Right atrium auricular region (tissue), 2 donors: ENCODE results near the gene CELSR1. TPM values are rescaled to one million over a fixed set of nuclear protein-coding genes. Genes with fewer than 3 reads are reported as not detected.

Experiments used
- DNase-seq: peaks from one replicate; pipeline ENCODE4 v3.0.0-alpha.2; 2019; ENCODE audit warnings: low spot score
- H3K27ac ChIP-seq, 2 donors: fragments of 200-600 bp; sonication (generic); 1 replicate in 1 of 2; 2 replicates in 1 of 2; pipeline ENCODE4 v1.5.1; 2016 to 2019
- H3K27me3 ChIP-seq, 2 donors: fragments of 200-600 bp; sonication (generic); one replicate each; pipeline versions ENCODE4 v1.5.1 to v1.6.0; 2017 to 2019
- H3K36me3 ChIP-seq: fragments of 200-600 bp; sonication (generic); one replicate; pipeline ENCODE4 v1.5.1; 2016
- H3K4me1 ChIP-seq, 2 donors: fragments of 200-600 bp; sonication (generic); one replicate each; pipeline versions ENCODE4 v1.5.1 to v1.6.0; 2017 to 2019
- H3K4me3 ChIP-seq, 2 donors: fragments of 200-600 bp; sonication (generic); 1 replicate in 1 of 2; 2 replicates in 1 of 2; pipeline ENCODE4 v1.5.1; 2017 to 2019; ENCODE audit warnings: mild to moderate bottlenecking in 1 of 2, moderate library complexity in 1 of 2
- H3K9me3 ChIP-seq, 2 donors: fragments of 200-600 bp; sonication (generic); one replicate each; pipeline ENCODE4 v1.5.1; 2019
- CTCF ChIP-seq, 2 donors: fragments of 200-600 bp; sonication (generic); IDR thresholded peaks; one replicate each; pipeline ENCODE4 v1.5.1; 2019; ENCODE audit warnings: antibody characterized with exemption in 2 of 2
- total RNA-seq, 2 donors: library from RNA; depleted of rRNA; stranded (reverse); fragments of >200 nt; gene quantifications; one replicate each; pipeline ENCODE4 v1.1.0, GENCODE V29; 2016

The CELSR1 gene
- total RNA-seq, 2 donors from 2014 or later = 7.1 to 9.6 TPM

DNA sequence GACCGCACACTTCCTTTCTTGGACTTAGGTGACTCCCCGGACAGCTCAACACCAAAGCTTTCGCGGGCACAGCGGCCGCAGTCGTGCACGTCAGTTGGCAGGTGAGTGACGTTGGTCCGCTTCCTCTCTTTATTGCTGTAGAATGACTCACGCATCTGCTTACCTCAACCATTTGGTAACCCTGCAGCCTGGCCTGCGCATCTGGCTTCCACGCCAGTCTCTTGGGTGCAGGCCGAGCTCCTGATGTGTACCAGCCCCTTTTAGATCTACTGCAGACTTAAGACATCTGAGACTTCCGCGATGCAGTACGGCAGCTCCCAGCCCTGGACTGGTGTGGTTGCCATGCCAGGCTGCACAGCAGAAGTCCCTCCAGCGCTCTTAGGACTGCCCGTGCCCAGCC lies 214.3 kb downstream of the CELSR1 start:
- no peak for TF ChIP-seq CTCF (IDR thresholded peaks at IDR 0.05)
- H3K4me1 ChIP-seq = no peaks in the 10 kb centered on the region
- H3K27ac ChIP-seq = no peak overlapping the region
- no peaks in the 10 kb centered on the region for H3K27me3 ChIP-seq
- H3K9me3 ChIP-seq = no peaks in the 10 kb centered on the region
- no peaks in the 10 kb centered on the region for H3K36me3 ChIP-seq
- no peak for DNase-seq
- H3K4me3 ChIP-seq = no peak overlapping the region

- no peak for DNase-seq
- Histone ChIP-seq H3K27ac (no peak overlapping the region), H3K9me3 (no peaks in the 10 kb centered on the region), H3K36me3 (no peaks in the 10 kb centered on the region), H3K4me1 (no peaks in the 10 kb centered on the region), H3K27me3 (no peaks in the 10 kb centered on the region), H3K4me3 (no peak overlapping the region)
- no peak for TF ChIP-seq CTCF (IDR thresholded peaks at IDR 0.05)
Observed at GRCh38 chr22:46322711-46323110, 214.7 kb downstream of the CELSR1 start.

DNA sequence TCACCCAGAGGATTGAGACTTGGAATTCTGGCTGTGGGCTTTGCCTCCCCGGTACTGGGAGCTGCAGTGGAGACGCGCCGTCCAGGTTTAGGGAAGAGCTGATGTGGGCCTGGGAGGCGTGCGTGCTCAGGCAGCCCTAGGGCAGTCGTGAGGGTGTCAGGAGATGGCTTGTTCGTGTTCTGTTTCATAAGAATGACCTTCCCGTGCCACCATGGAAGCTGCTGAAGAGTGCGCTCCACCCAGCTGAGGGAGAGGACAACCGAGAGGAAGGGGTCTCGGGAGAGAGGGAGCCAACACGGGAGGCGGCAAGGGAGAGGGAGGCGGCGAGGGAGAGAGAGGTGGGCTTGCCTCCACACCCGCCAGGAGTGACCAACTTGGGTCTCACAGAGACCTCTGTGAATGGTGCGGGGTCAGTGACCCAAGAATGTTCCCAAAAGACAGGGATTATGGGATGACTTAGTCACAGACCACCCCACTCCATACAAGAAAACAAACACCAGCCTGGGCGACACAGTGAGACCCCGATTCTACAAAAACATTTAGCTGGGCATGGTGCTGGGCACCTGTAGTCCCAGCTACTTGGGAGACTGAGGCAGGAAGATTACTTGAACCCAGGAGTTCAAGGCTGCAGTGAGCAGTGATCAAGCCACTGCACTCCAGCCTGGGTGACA lies 216.6 kb downstream of the CELSR1 start:
- no peak for DNase-seq
- Histone ChIP-seq H3K36me3 (no peaks in the 10 kb centered on the region), H3K9me3 (no peaks in the 10 kb centered on the region)

GRCh38 chr22:46320166-46320710 lies 217.2 kb downstream of the CELSR1 start:
- no peaks in the 10 kb centered on the region for H3K9me3 ChIP-seq
- no peak overlapping the region for H3K4me3 ChIP-seq
- no peak for DNase-seq
- TF ChIP-seq CTCF (IDR thresholded peaks at IDR 0.05) = no peak
- no peaks in the 10 kb centered on the region for H3K27me3 ChIP-seq
- H3K27ac ChIP-seq = no peak overlapping the region
- no peaks in the 10 kb centered on the region for H3K4me1 ChIP-seq
- H3K36me3 ChIP-seq = no peaks in the 10 kb centered on the region

More for the DNA sequence above, 216.6 kb downstream of the CELSR1 start:
- no peaks in the 10 kb centered on the region for H3K27me3 ChIP-seq
- H3K4me1 ChIP-seq = no peaks in the 10 kb centered on the region
- no peak overlapping the region for H3K27ac ChIP-seq
- H3K4me3 ChIP-seq = no peak overlapping the region
- no peak for TF ChIP-seq CTCF (IDR thresholded peaks at IDR 0.05)

DNA sequence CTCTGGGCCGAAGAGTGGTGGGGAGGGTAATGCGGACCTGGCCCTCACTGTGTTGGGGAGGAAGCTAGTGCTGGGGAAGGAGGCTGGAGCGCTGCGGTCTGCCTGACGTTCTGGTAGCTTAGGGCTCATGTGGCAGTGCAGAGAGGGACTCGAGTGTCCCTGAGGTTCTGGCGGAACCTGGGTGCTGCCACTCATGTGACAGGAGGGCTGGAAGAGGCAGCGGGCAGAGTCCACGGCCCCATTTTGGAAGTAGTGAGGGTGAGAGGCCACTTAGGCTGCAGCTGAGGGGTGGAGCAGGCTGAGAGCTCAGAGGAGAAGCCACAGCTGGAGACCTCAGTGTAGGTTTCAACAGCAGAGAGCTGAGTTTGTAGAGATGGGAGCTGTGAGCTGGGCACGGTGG lies 218.1 kb downstream of the CELSR1 start:
- no peaks in the 10 kb centered on the region for H3K36me3 ChIP-seq
- no peak overlapping the region for H3K27ac ChIP-seq
- H3K27me3 ChIP-seq = no peaks in the 10 kb centered on the region
- H3K4me3 ChIP-seq = no peak overlapping the region
- no peaks in the 10 kb centered on the region for H3K4me1 ChIP-seq
- no peak for TF ChIP-seq CTCF (IDR thresholded peaks at IDR 0.05)
- no peaks in the 10 kb centered on the region for H3K9me3 ChIP-seq
- DNase-seq = no peak

- H3K9me3 ChIP-seq = no peaks in the 10 kb centered on the region
- no peak for TF ChIP-seq CTCF (IDR thresholded peaks at IDR 0.05)
- H3K27ac ChIP-seq = no peak overlapping the region
- no peaks in the 10 kb centered on the region for H3K27me3 ChIP-seq
- no peak for DNase-seq
- H3K4me3 ChIP-seq = no peak overlapping the region
- H3K36me3 ChIP-seq = no peaks in the 10 kb centered on the region
- no peaks in the 10 kb centered on the region for H3K4me1 ChIP-seq
Observed at GRCh38 chr22:46318576-46318975, 218.8 kb downstream of the CELSR1 start.
